Measurements from ENCODE around the gene AFF3.

Gene AFF3

DNA sequence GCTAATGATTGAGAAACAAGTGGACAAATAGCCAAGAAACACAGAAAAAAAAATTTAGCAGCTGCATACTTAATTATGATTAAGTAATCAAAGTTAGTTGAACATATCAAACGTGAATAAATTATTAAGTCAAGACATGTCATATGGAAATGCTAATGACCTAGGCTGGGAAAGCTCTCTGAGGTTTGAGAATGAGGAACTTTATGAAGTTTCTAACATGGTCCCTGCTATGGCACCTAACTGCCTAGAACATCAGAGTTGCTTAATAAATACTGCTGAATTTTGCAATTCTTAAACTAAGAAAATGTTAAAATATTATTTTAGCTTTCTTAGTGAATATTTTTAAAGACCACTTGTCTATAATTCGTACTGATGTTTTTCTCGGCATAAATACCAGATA is 99.8 kb downstream of the AFF3 start:
- ATAC-seq (ENCODE audit: low read depth) (no peak), DNase-seq (ENCODE audit: low spot score) (no peak)
- Histone ChIP-seq H3K27ac (ENCODE audit: poor library complexity, severe bottlenecking) (no peak overlapping the region), H3K36me3 (ENCODE audit: low read depth) (no peaks in the 10 kb centered on the region), H3K4me3 (ENCODE audit: severe bottlenecking) (no peak overlapping the region), H3K27me3 (ENCODE audit: insufficient read depth, poor library complexity, severe bottlenecking) (no peaks in the 10 kb centered on the region), H3K9me3 (ENCODE audit: severe bottlenecking) (no peaks in the 10 kb centered on the region), H3K4me1 (ENCODE audit: insufficient read depth, poor library complexity, severe bottlenecking) (no peaks in the 10 kb centered on the region)
- TF ChIP-seq CTCF (IDR thresholded peaks at IDR 0.05; ENCODE audit: poor library complexity, severe bottlenecking): no peak

- Histone ChIP-seq H3K36me3 (ENCODE audit: low read depth) (no peaks in the 10 kb centered on the region), H3K4me1 (ENCODE audit: insufficient read depth, poor library complexity, severe bottlenecking) (no peaks in the 10 kb centered on the region), H3K27ac (ENCODE audit: poor library complexity, severe bottlenecking) (no peak overlapping the region), H3K4me3 (ENCODE audit: severe bottlenecking) (no peak overlapping the region), H3K27me3 (ENCODE audit: insufficient read depth, poor library complexity, severe bottlenecking) (no peaks in the 10 kb centered on the region), H3K9me3 (ENCODE audit: severe bottlenecking) (no peaks in the 10 kb centered on the region)
- no peak for DNase-seq (ENCODE audit: low spot score)
- no peak for ATAC-seq (ENCODE audit: low read depth)
- TF ChIP-seq CTCF (IDR thresholded peaks at IDR 0.05; ENCODE audit: poor library complexity, severe bottlenecking): no peak
These were observed 100.4 kb downstream of the AFF3 start for GRCh38 chr2:100041946-100042345.

DNA sequence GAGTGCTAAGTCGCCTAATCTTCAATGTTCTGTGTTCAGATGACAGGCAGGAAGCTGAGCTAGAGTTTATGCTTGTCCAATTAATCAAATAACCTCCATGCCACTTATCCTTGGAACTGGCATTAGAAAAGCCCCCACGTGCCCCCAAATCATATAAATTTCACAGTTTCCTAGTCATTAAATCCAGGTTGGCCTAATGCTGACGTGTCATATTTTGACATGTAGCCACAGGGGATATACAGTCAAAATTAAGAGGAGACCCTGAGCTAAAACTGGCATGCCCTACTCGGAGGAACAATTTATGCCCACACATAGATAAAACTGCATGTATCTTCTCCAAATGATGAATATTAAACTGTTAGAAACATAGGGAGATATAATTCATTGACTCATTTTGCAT is 101.0 kb downstream of the AFF3 start:
- Histone ChIP-seq H3K4me1 (ENCODE audit: insufficient read depth, poor library complexity, severe bottlenecking) (no peaks in the 10 kb centered on the region), H3K9me3 (ENCODE audit: severe bottlenecking) (no peaks in the 10 kb centered on the region), H3K4me3 (ENCODE audit: severe bottlenecking) (no peak overlapping the region), H3K27me3 (ENCODE audit: insufficient read depth, poor library complexity, severe bottlenecking) (no peaks in the 10 kb centered on the region), H3K36me3 (ENCODE audit: low read depth) (no peaks in the 10 kb centered on the region), H3K27ac (ENCODE audit: poor library complexity, severe bottlenecking) (no peak overlapping the region)
- TF ChIP-seq CTCF (IDR thresholded peaks at IDR 0.05; ENCODE audit: poor library complexity, severe bottlenecking): no peak
- DNase-seq (ENCODE audit: low spot score) (no peak), ATAC-seq (ENCODE audit: low read depth) (no peak)

- Histone ChIP-seq H3K9me3 (ENCODE audit: severe bottlenecking) (no peaks in the 10 kb centered on the region), H3K27ac (ENCODE audit: poor library complexity, severe bottlenecking) (no peak overlapping the region), H3K4me1 (ENCODE audit: insufficient read depth, poor library complexity, severe bottlenecking) (no peaks in the 10 kb centered on the region), H3K4me3 (ENCODE audit: severe bottlenecking) (no peak overlapping the region), H3K36me3 (ENCODE audit: low read depth) (no peaks in the 10 kb centered on the region), H3K27me3 (ENCODE audit: insufficient read depth, poor library complexity, severe bottlenecking) (no peaks in the 10 kb centered on the region)
- DNase-seq (ENCODE audit: low spot score): no peak
- no peak for ATAC-seq (ENCODE audit: low read depth)
- TF ChIP-seq CTCF (IDR thresholded peaks at IDR 0.05; ENCODE audit: poor library complexity, severe bottlenecking): no peak
These were observed 101.5 kb downstream of the AFF3 start for GRCh38 chr2:100040906-100041305.

GRCh38 chr2:100039291-100039980 is 103.0 kb downstream of the AFF3 start:
- Histone ChIP-seq H3K27me3 (ENCODE audit: insufficient read depth, poor library complexity, severe bottlenecking) (no peaks in the 10 kb centered on the region), H3K36me3 (ENCODE audit: low read depth) (no peaks in the 10 kb centered on the region), H3K9me3 (ENCODE audit: severe bottlenecking) (no peaks in the 10 kb centered on the region), H3K4me3 (ENCODE audit: severe bottlenecking) (no peak overlapping the region), H3K27ac (ENCODE audit: poor library complexity, severe bottlenecking) (no peak overlapping the region), H3K4me1 (ENCODE audit: insufficient read depth, poor library complexity, severe bottlenecking) (no peaks in the 10 kb centered on the region)
- ATAC-seq (ENCODE audit: low read depth) (no peak), DNase-seq (ENCODE audit: low spot score) (no peak)
- no peak for TF ChIP-seq CTCF (IDR thresholded peaks at IDR 0.05; ENCODE audit: poor library complexity, severe bottlenecking)

All from RWPE2 (cell line).